Osteoblast (primary cell): ENCODE data around the gene MTFR1L. TPM values are rescaled to one million over a fixed set of nuclear protein-coding genes. Genes with fewer than 3 reads are reported as not detected.

Experiments
- DNase-seq: peaks from one replicate; pipeline ENCODE4 v3.0.0; 2011; ENCODE audit warnings: low spot score, mixed read lengths; ENCODE audit not compliant: insufficient read length; ENCODE audit errors: missing footprints
- H2AFZ ChIP-seq: 2 replicates; pipeline ENCODE4 v1.6.0; 2011; ENCODE audit warnings: mild to moderate bottlenecking, low read length
- H3K27ac ChIP-seq: 2 replicates; pipeline ENCODE4 v1.5.1; 2011; ENCODE audit warnings: mild to moderate bottlenecking, low read depth, low read length, moderate library complexity
- H3K27me3 ChIP-seq: 2 replicates; pipeline ENCODE4 v1.6.0; 2012; ENCODE audit warnings: mild to moderate bottlenecking, control low read depth, inconsistent platforms, low read length, moderate library complexity; ENCODE audit not compliant: insufficient read depth
- H3K36me3 ChIP-seq: 2 replicates; pipeline ENCODE4 v1.5.1; 2011; ENCODE audit warnings: mild to moderate bottlenecking, low read length, control low read depth, moderate library complexity; ENCODE audit not compliant: insufficient read depth
- H3K4me1 ChIP-seq: 2 replicates; pipeline ENCODE4 v1.5.1; 2011; ENCODE audit warnings: mild to moderate bottlenecking, low read length, control low read depth, moderate library complexity; ENCODE audit not compliant: insufficient read depth
- H3K4me2 ChIP-seq: 2 replicates; pipeline ENCODE4 v1.6.0; 2011; ENCODE audit warnings: mild to moderate bottlenecking, low read length; ENCODE audit not compliant: insufficient read depth
- H3K4me3 ChIP-seq: fragments of 200-600 bp; sonication (generic); 3 replicates; pipeline ENCODE4 v1.5.1; 2012; ENCODE audit warnings: mild to moderate bottlenecking, low read length, inconsistent platforms; ENCODE audit not compliant: insufficient read depth
- H3K79me2 ChIP-seq: 2 replicates; pipeline ENCODE4 v1.6.0; 2012; ENCODE audit warnings: mild to moderate bottlenecking, low read length, control low read depth, inconsistent platforms; ENCODE audit not compliant: insufficient read depth
- H3K9me3 ChIP-seq: 2 replicates; pipeline ENCODE4 v1.5.1; 2011; ENCODE audit warnings: low read depth, low read length, control low read depth
- H4K20me1 ChIP-seq: 2 replicates; pipeline ENCODE4 v1.6.0; 2012; ENCODE audit warnings: mild to moderate bottlenecking, low read length, control low read depth; ENCODE audit not compliant: insufficient read depth
- CTCF ChIP-seq: IDR thresholded peaks from 2 replicates; pipeline ENCODE4 v1.5.1; 2011; ENCODE audit warnings: mild to moderate bottlenecking, low read depth, low read length, moderate library complexity; ENCODE audit errors: extremely low read depth
- total RNA-seq: library from RNA; depleted of rRNA; stranded (reverse); fragments of >200 nt; gene quantifications from 2 replicates; pipeline ENCODE4 v1.2.3, GENCODE V29; 2012

MTFR1L gene
- total RNA-seq, 1 donor, result 47.4 TPM

- H3K27ac ChIP-seq, result no peak overlapping the region
- no peaks in the 10 kb centered on the region for H3K79me2 ChIP-seq
- H4K20me1 ChIP-seq, result no peaks in the 10 kb centered on the region
- no peaks in the 10 kb centered on the region for H3K36me3 ChIP-seq
- H2AFZ ChIP-seq, result no peak overlapping the region
- H3K4me3 ChIP-seq, result no peak overlapping the region
- DNase-seq, result peak; percentile 49
- no peaks in the 10 kb centered on the region for H3K4me1 ChIP-seq
- no peak for TF ChIP-seq CTCF
- no peaks in the 10 kb centered on the region for H3K27me3 ChIP-seq
- no peaks in the 10 kb centered on the region for H3K9me3 ChIP-seq
- no peak overlapping the region for H3K4me2 ChIP-seq
Observed at GRCh38 chr1:25774921-25775771, 44.6 kb upstream of the MTFR1L start.

GRCh38 chr1:25779388-25779787, 40.4 kb upstream of the MTFR1L start:
- Histone ChIP-seq H3K27me3 (no peaks in the 10 kb centered on the region), H3K4me1 (no peaks in the 10 kb centered on the region), H2AFZ (no peak overlapping the region), H3K4me3 (no peak overlapping the region), H3K27ac (no peak overlapping the region), H4K20me1 (no peaks in the 10 kb centered on the region), H3K9me3 (no peaks in the 10 kb centered on the region), H3K4me2 (no peak overlapping the region), H3K36me3 (no peaks in the 10 kb centered on the region), H3K79me2 (no peaks in the 10 kb centered on the region)
- TF ChIP-seq CTCF, result no peak
- DNase-seq, result no peak

- Histone ChIP-seq H3K27me3 (no peaks in the 10 kb centered on the region), H3K4me3 (no peak overlapping the region), H2AFZ (no peak overlapping the region), H3K27ac (no peak overlapping the region), H3K4me2 (no peak overlapping the region), H3K36me3 (no peaks in the 10 kb centered on the region), H3K9me3 (no peaks in the 10 kb centered on the region), H4K20me1 (no peaks in the 10 kb centered on the region), H3K4me1 (no peaks in the 10 kb centered on the region), H3K79me2 (no peaks in the 10 kb centered on the region)
- DNase-seq, result no peak
- no peak for TF ChIP-seq CTCF
Observed at GRCh38 chr1:25779894-25780293, 39.9 kb upstream of the MTFR1L start.

- H2AFZ ChIP-seq, result no peak overlapping the region
- DNase-seq, result peak; percentile 58
- no peak overlapping the region for H3K4me2 ChIP-seq
Observed at GRCh38 chr1:25780318-25781129, 39.2 kb upstream of the MTFR1L start.

More at GRCh38 chr1:25780318-25781129, 39.2 kb upstream of the MTFR1L start:
- no peaks in the 10 kb centered on the region for H3K9me3 ChIP-seq
- no peaks in the 10 kb centered on the region for H3K79me2 ChIP-seq
- H3K27me3 ChIP-seq, result no peaks in the 10 kb centered on the region
- no peaks in the 10 kb centered on the region for H3K36me3 ChIP-seq
- no peak overlapping the region for H3K27ac ChIP-seq
- H3K4me1 ChIP-seq, result no peaks in the 10 kb centered on the region
- H3K4me3 ChIP-seq, result no peak overlapping the region
- no peak for TF ChIP-seq CTCF
- no peaks in the 10 kb centered on the region for H4K20me1 ChIP-seq
